GM12878 (cell line): ENCODE data around the gene MEG3. TPM values are rescaled to one million over a fixed set of nuclear protein-coding genes. Genes with fewer than 3 reads are reported as not detected.

ENCODE experiments used
- ATAC-seq: fragments of 200-7000 bp; cut with Tn5 transposase; 3 replicates; pipeline ENCODE4 v1.9.1; 2020; ENCODE audit warnings: mild to moderate bottlenecking, moderate library complexity
- BruUV-seq: library from RNA; stranded (reverse); fragments of 400-500 nt; replicated peaks from 2 replicates; lab custom pipeline; 2021; lab: Mats Ljungman, UMichigan
- CTCF ChIA-PET: fragments of 300-600 bp; sonication (Branson Sonifier 250); formaldehyde crosslinking; extraction: SDS; loops from one replicate; lab custom pipeline; 2021; ENCODE audit warnings: inconsistent platforms; lab: Yijun Ruan, JAX
- POLR2A ChIA-PET: fragments of 350-600 bp; formaldehyde crosslinking; extraction: SDS; loops from one replicate; lab custom pipeline; 2021; ENCODE audit warnings: inconsistent platforms; lab: Charles Lee
- RAD21 ChIA-PET: fragments of 300-600 bp; sonication (Branson Sonifier 250); formaldehyde crosslinking; loops from one replicate; lab custom pipeline; 2023; ENCODE audit warnings: antibody characterized with exemption; ENCODE audit not compliant: unreplicated experiment; lab: Charles Lee
- SMC1A ChIA-PET: fragments of 300-600 bp; sonication (Branson Sonifier 250); formaldehyde crosslinking; loops from one replicate; lab custom pipeline; 2023; ENCODE audit not compliant: unreplicated experiment, uncharacterized antibody; lab: Charles Lee
- DNase-seq: peaks from one replicate; pipeline ENCODE4 v3.0.0-alpha.2; 2011; ENCODE audit warnings: low read depth, low spot score
- FAIRE-seq: peaks from 3 replicates; lab custom pipeline; 2011; peaks lifted over from hg19 to GRCh38; lab: Jason Lieb, UNC
- H2AFZ ChIP-seq: 2 replicates; pipeline ENCODE4 v1.6.0; 2011; ENCODE audit warnings: low read depth, low read length, control low read depth; ENCODE audit not compliant: control insufficient read depth
- H3K27ac ChIP-seq: 2 replicates; pipeline ENCODE4 v1.5.1; 2011; ENCODE audit warnings: control low read depth; ENCODE audit not compliant: control insufficient read depth, insufficient read depth
- H3K27me3 ChIP-seq, 2 experiments: replicated peaks in 1 of 2; 2 replicates each; pipeline versions ENCODE4 v1.6.0 to v1.6.1; 2011; ENCODE audit warnings: low read length in 1 of 2; ENCODE audit not compliant: control insufficient read depth in 2 of 2, insufficient read depth in 2 of 2
- H3K36me3 ChIP-seq, 2 experiments: 2 replicates each; pipeline ENCODE4 v1.5.1; 2011; ENCODE audit warnings: low read length in 1 of 2; ENCODE audit not compliant: control insufficient read depth in 2 of 2, insufficient read depth in 2 of 2
- H3K4me1 ChIP-seq: 2 replicates; pipeline ENCODE4 v1.6.1; 2011; ENCODE audit warnings: mild to moderate bottlenecking, low read length, moderate library complexity, mixed read lengths; ENCODE audit not compliant: control insufficient read depth, insufficient read depth
- H3K4me2 ChIP-seq: 2 replicates; pipeline ENCODE4 v1.6.0; 2011; ENCODE audit warnings: control low read depth; ENCODE audit not compliant: control insufficient read depth, insufficient read depth
- H3K4me3 ChIP-seq: fragments of 200-600 bp; sonication (generic); 2 replicates; pipeline ENCODE4 v1.5.1; 2016
- H3K79me2 ChIP-seq: 2 replicates; pipeline ENCODE4 v1.6.0; 2011; ENCODE audit warnings: low read length; ENCODE audit not compliant: control insufficient read depth, insufficient read depth
- H3K9ac ChIP-seq: 2 replicates; pipeline ENCODE4 v1.8.0; 2011; ENCODE audit warnings: low read length, control low read depth, mixed read lengths; ENCODE audit not compliant: control insufficient read depth, insufficient read depth
- H3K9me3 ChIP-seq: replicated peaks from 3 replicates; pipeline ENCODE4 v1.5.1; 2011; ENCODE audit warnings: mild to moderate bottlenecking, low read length; ENCODE audit not compliant: control insufficient read depth, insufficient read depth
- H4K20me1 ChIP-seq: 2 replicates; pipeline ENCODE4 v1.6.0; 2011; ENCODE audit not compliant: control insufficient read depth, insufficient read depth
- CBX3 ChIP-seq: fragments of 200-600 bp; sonication (generic); IDR thresholded peaks from 2 replicates; pipeline ENCODE4 v1.6.1; 2016; ENCODE audit warnings: low read depth, borderline replicate concordance
- CHD4 ChIP-seq: fragments of 200-600 bp; sonication (generic); IDR thresholded peaks from 2 replicates; pipeline ENCODE4 v1.6.1; 2016; ENCODE audit warnings: mild to moderate bottlenecking
- CREM ChIP-seq: IDR thresholded peaks from 2 replicates; pipeline ENCODE4 v1.6.1; 2014; ENCODE audit warnings: antibody characterized with exemption, low read depth
- ESRRA ChIP-seq: IDR thresholded peaks from 2 replicates; pipeline ENCODE4 v1.6.1; 2012; ENCODE audit warnings: mild to moderate bottlenecking, low read length, improper control_type of control experiment
- JUNB ChIP-seq: IDR thresholded peaks from 2 replicates; pipeline ENCODE4 v1.6.1; 2016; ENCODE audit warnings: antibody characterized with exemption, mild to moderate bottlenecking
- NFYB ChIP-seq: IDR thresholded peaks from 2 replicates; pipeline ENCODE4 v1.6.1; 2011; ENCODE audit warnings: low read depth, mild to moderate bottlenecking, low read length, improper control_type of control experiment, moderate library complexity; ENCODE audit not compliant: insufficient read depth
- PAX8 ChIP-seq: fragments of 450-650 bp; IDR thresholded peaks from 2 replicates; pipeline ENCODE4 v1.6.1; 2017; ENCODE audit warnings: mild to moderate bottlenecking, moderate library complexity
- SREBF1 ChIP-seq: IDR thresholded peaks from 2 replicates; pipeline ENCODE4 v1.6.1; 2012; ENCODE audit warnings: mild to moderate bottlenecking, low read length
- TAF1 ChIP-seq: IDR thresholded peaks from 2 replicates; pipeline ENCODE4 v1.6.1; 2011; ENCODE audit warnings: mild to moderate bottlenecking, low read depth, low read length, borderline replicate concordance
- TARDBP ChIP-seq: IDR thresholded peaks from 2 replicates; pipeline ENCODE4 v1.6.1; 2016; ENCODE audit warnings: borderline replicate concordance
- WGBS: methylation state at CpG from one replicate; pipeline ENCODE4 v1.1.6; 2016; ENCODE audit warnings: low lambda C conversion rate; ENCODE audit not compliant: insufficient replicate concordance, insufficient coverage; ENCODE audit errors: missing lambda C conversion rate; 5-methylcytosine and 5-hydroxymethylcytosine counted together
- in situ Hi-C: fragments of 300-500 bp; cut with MboI; formaldehyde crosslinking; loops from 9 replicates; pipeline ENCODE4 v1.14.3; 2018; ENCODE audit warnings: mixed read lengths
- intact Hi-C: fragments of 100-400 bp; cut with micrococcal nuclease; formaldehyde crosslinking; loops from one replicate; pipeline ENCODE4 v1.14.2; 2022; ENCODE audit not compliant: unreplicated experiment
- polyA plus RNA-seq, 11 experiments: library from polyadenylated mRNA; depleted of rRNA in 4 of 11; unstranded in 6 of 11; stranded (reverse) in 5 of 11; fragments of >200 nt; fragmentation: Nextera tagmentation in 4 of 11; fragmentation: Illumina TruSeq in 1 of 11; extraction: Ambion mirVana in 4 of 11; extraction: Trizol in 1 of 11; gene quantifications; 1 replicate in 1 of 11; 2 replicates in 10 of 11; pipeline versions ENCODE4 v1.2.1 to v1.2.3, GENCODE V29; 2011 to 2016; ENCODE audit warnings: inconsistent platforms in 2 of 11, missing spikeins in 2 of 11, low read depth in 1 of 11
- total RNA-seq, 4 experiments: library from RNA; depleted of rRNA in 3 of 4; stranded (reverse); fragments of >200 nt in 3 of 4; fragmentation: Illumina TruSeq in 1 of 4; extraction: Trizol in 1 of 4; gene quantifications; 2 replicates each; pipeline versions ENCODE4 v1.2.1 to v1.2.3, GENCODE V29; 2013 to 2021
- TF ChIP-seq, protein P1 (sequence below): fragments of 450-650 bp; formaldehyde crosslinking; IDR thresholded peaks from 2 replicates; pipeline ENCODE4 v1.4.0; 2020; ENCODE audit warnings: mild to moderate bottlenecking, moderate library complexity

MEG3 gene
- total and polyA plus RNA-seq, 10 of the 15 experiments (the other 5 are each of a cell fraction or from before 2014, with no cell fraction given): 0.03 to 2.9 (median 0.95) TPM; not detected in 7

GRCh38 chr14:100820957-100821356 is 5.0 kb upstream of the MEG3 start (continued):
- TF ChIP-seq SREBF1 (no peak), TAF1 (no peak)

DNA sequence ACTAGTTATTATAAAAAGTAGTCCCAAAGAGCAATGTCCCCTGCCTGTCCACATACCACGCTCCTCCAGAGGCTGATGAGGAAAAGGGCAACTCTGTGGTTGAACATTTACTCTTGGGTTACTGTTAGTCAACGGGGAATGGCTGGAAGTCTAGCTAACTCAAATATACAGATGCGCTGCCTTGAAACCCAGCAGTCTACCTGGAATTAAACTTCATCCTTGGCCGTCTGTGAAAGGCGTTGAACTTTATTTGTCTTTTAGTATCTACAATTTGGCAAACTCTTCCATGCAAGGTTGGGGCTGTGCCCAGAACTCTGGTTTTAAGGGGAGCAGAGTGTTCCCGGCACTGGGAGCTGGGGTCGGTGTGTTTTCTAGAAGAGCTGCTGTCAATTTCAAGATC is 3.9 kb upstream of the MEG3 start:
- ChIA-PET CTCF (no interaction called here), SMC1A (no interaction called here), POLR2A (no interaction called here), RAD21 (no interaction called here)
- H2AFZ ChIP-seq: no peak overlapping the region
- no peak overlapping the region for H3K27ac ChIP-seq
- ATAC-seq: no peak
- H3K36me3 ChIP-seq: no peaks in the 10 kb centered on the region
- no peak for FAIRE-seq
- no peaks in the 10 kb centered on the region; a peak in 1 of 4 replicates for H3K27me3 ChIP-seq
- H3K4me1 ChIP-seq: no peaks in the 10 kb centered on the region
- 54% methylated on average over 7 of the region's 7 CpGs for WGBS
- intact Hi-C loops (no loop called here), in situ Hi-C loops (no loop called here)
- no peak for DNase-seq
- H3K9ac ChIP-seq: no peak overlapping the region
- no peak overlapping the region for H3K4me2 ChIP-seq
- H3K4me3 ChIP-seq: no peak overlapping the region
- TF ChIP-seq CBX3 (no peak), CHD4 (no peak), ESRRA (no peak), CREM (no peak), JUNB (no peak), PAX8 (no peak), TARDBP (no peak), NFYB (no peak)
- TF ChIP-seq, protein P1, sequence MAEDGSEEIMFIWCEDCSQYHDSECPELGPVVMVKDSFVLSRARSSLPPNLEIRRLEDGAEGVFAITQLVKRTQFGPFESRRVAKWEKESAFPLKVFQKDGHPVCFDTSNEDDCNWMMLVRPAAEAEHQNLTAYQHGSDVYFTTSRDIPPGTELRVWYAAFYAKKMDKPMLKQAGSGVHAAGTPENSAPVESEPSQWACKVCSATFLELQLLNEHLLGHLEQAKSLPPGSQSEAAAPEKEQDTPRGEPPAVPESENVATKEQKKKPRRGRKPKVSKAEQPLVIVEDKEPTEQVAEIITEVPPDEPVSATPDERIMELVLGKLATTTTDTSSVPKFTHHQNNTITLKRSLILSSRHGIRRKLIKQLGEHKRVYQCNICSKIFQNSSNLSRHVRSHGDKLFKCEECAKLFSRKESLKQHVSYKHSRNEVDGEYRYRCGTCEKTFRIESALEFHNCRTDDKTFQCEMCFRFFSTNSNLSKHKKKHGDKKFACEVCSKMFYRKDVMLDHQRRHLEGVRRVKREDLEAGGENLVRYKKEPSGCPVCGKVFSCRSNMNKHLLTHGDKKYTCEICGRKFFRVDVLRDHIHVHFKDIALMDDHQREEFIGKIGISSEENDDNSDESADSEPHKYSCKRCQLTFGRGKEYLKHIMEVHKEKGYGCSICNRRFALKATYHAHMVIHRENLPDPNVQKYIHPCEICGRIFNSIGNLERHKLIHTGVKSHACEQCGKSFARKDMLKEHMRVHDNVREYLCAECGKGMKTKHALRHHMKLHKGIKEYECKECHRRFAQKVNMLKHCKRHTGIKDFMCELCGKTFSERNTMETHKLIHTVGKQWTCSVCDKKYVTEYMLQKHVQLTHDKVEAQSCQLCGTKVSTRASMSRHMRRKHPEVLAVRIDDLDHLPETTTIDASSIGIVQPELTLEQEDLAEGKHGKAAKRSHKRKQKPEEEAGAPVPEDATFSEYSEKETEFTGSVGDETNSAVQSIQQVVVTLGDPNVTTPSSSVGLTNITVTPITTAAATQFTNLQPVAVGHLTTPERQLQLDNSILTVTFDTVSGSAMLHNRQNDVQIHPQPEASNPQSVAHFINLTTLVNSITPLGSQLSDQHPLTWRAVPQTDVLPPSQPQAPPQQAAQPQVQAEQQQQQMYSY (CRISPR knock-in tag): no peak
- BruUV-seq: no TSS peak
- no peaks in the 10 kb centered on the region for H3K79me2 ChIP-seq
- H4K20me1 ChIP-seq: no peaks in the 10 kb centered on the region
- no peaks in the 10 kb centered on the region; the same call in 2 of the 3 replicates for H3K9me3 ChIP-seq
